GM18951 (cell line): Measurements from ENCODE around the gene SFI1.
A peak's percentile ranks its signal among the peaks of the same experiment; 100 is the strongest.

ENCODE experiments used
- POLR2A ChIP-seq: IDR thresholded peaks from 4 replicates; pipeline ENCODE4 v1.6.1; 2011; ENCODE audit warnings: mild to moderate bottlenecking; ENCODE audit not compliant: insufficient read length, insufficient read depth; ENCODE audit errors: extremely low read depth
- in situ Hi-C: fragments of 300-500 bp; cut with MboI; formaldehyde crosslinking; loops from one replicate; pipeline ENCODE4 v1.12.0; 2022; ENCODE audit warnings: low sequenced_read_pairs, mixed read lengths, inconsistent platforms; ENCODE audit not compliant: unreplicated experiment

The SFI1 gene

DNA sequence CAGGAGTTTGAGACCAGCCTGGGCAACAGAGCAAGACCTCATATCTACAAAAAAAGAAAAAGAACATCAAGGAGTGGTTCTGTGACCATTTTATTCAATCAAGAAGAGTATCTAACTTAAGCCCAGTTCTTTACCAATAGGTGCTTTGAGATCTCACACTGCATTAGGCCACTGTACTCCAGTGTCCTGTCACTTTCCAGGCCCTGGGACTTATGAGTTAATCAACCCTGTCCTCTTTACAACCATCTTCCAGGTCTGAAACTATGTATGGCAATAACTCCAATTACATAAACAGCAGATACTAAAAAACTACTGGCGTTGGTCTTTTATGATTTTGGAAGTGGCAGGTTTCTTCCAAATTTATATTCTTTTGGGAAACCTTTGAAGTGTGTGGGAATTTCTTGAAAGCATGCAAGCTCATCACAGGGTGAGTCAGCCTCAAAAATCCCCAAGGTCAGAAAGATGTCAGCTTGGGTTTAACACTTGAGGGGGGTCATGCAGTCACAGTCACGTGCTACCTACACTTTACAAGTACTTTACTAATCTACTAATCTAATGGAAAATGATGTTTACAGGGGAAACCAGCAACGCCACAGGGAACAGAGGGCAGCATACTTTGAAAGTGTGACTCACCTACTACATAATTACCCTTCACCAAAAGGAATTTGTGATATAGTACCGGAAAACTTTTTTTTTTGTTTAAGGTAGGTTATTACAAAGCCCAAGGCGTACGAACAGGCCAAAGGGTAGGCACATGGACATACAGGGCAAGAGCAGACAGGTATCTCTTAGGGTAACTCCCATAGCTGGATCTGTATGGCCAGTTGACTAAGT is 150.1 kb downstream of the SFI1 start:
- TF ChIP-seq POLR2A: no peak

GRCh38 chr22:31647066-31647465 is 150.7 kb downstream of the SFI1 start:
- TF ChIP-seq POLR2A: no peak
- in situ Hi-C loops: no loop called here

More for the DNA sequence above, 150.1 kb downstream of the SFI1 start:
- in situ Hi-C loops: no loop called here

DNA sequence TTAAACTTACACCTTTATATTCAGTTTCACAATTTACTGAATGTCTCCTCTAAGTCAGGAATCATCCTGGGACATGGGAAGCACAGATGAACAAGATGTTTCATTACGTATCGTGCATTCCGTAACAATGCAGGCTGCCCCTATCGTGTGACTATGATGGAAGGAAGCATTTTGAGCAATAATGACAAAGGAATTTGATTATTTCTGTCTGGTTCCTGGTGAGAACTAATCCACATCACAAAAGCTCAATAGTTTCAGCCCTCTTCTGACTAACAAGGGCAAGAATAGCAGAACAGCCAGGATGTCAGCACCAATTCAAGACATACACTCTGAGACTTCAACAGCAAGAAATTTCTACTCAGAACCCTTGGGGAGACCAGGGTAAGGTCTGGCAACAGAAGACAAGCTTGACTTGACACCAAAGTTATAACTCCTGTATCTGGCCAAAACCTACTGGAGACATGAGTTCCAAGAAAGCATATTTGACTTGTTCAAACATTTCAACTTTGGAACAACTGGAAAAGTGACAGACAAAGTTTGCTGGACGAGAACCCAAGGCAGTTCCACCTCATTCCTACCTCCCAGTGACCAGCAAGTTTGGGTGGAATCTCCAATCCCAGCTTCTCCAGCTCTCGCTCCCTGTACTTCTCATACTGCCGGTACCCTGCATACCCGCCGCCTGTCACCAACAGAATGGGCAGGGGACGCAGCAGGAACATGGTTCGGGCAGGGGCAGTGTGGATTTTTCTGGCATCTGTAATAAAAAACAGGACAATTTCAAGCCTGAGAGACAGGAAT is 151.4 kb downstream of the SFI1 start:
- TF ChIP-seq POLR2A: no peak
- in situ Hi-C loops: no loop called here

- TF ChIP-seq POLR2A: no peak
- in situ Hi-C loops: no loop called here
Observed at GRCh38 chr22:31650391-31650790, 154.1 kb downstream of the SFI1 start.

- in situ Hi-C loops: no loop called here
- TF ChIP-seq POLR2A: no peak
Observed at GRCh38 chr22:31651664-31652063, 155.3 kb downstream of the SFI1 start.

- no peak for TF ChIP-seq POLR2A
Observed at GRCh38 chr22:31652088-31652487, 155.8 kb downstream of the SFI1 start.

GRCh38 chr22:31652911-31653684 is 156.8 kb downstream of the SFI1 start:
- TF ChIP-seq POLR2A: no peak
- in situ Hi-C loops: no loop called here

More at GRCh38 chr22:31652088-31652487, 155.8 kb downstream of the SFI1 start:
- in situ Hi-C loops: no loop called here

DNA sequence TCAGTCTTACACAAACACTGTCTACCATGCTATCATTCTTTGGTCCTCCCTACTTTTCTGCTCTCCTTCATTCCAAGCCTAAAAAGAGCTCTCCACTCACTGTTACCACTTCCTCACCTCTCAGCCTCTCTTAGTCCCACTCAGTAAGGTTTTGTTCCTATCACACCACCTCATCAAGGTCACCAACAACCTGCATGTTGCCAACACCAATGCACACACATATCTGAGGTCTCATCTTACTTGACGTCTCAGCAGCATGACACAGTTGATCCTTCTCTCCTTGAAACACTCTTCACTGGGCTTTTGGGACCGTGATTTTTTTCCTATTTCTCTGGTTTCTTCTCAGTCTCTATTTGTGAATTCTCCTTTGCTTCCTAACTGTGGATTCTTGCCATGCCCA is 157.6 kb downstream of the SFI1 start:
- in situ Hi-C loops: no loop called here
- no peak for TF ChIP-seq POLR2A

- in situ Hi-C loops: no loop called here
- TF ChIP-seq POLR2A: no peak
Observed at GRCh38 chr22:31654408-31654807, 158.1 kb downstream of the SFI1 start.

DNA sequence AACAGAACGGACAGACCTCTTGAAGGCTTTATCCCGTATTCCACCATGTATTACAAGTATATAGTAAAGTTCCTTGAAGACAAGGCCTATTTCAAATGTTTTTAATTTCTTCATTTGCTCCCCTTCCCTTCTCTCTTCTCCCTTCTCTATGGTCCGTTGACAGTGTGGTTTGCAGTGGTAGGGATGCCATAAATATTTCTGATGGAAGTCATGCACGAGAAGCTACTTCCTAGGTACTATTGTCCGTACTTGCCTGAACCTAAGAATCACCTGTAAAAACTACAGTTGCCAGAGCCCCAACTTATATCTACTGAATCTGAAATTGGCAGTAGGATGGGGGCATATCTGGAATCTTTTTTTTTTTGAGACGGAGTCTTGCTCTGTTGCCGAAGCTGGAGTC is 162.9 kb downstream of the SFI1 start:
- TF ChIP-seq POLR2A: no peak
- in situ Hi-C loops: no loop called here

- in situ Hi-C loops: loop anchor here (10.0 kb wide), 1 partner anchor 294 kb away; no protein-coding TSS in a partner anchor
Observed at GRCh38 chr22:31660860-31661341, 164.6 kb downstream of the SFI1 start.

DNA sequence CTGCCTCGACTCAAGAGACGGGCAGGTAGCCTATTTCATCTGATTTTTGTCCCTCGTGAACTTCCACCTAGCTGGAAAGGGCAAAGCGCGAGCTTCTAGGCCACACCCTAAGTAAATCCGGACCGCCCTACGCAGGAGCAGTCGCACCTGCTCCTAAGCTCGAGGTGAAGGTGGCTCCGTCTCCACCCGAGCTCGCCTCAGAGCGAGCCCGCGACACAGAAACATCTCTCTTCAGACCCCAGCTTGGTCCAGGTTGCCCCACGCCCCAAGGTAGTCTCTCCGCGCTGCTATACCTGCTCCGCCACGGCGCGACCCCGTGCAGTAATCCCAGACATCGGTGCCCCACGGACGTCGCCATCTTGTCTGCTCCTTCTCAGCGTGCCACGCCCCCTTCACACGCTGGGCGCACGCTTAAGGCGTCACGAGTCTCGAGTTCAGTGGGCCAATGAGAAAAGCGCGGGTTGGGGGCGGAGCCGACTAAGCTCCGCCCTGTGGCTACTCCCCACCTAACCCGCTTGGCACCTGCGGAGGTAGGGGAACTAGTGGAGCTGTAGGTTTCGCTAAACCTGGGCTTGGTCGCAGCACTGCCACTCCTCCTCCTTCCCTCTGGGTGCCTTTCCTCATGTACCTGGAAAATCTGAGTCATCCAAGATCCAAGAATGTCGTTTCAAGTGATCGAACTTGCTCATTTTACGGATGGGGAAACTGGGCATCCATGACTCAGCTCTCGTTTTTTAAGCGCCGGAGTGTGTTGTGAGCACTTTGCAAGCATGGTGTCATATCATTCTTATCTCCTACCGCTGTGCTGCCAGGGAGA is 165.7 kb downstream of the SFI1 start, which contains the start of gene PISD:
Gene PISD (minus strand): TSS at position 365 of the 817 bp plus-strand sequence. CDS start 7 bp downstream, at position 358.
- in situ Hi-C loops: loop anchor here (10.0 kb wide), 1 partner anchor 293 kb away; no protein-coding TSS in a partner anchor

More for the DNA sequence above, 165.7 kb downstream of the SFI1 start, which contains the start of gene PISD:
- peak; percentile 78 for TF ChIP-seq POLR2A
